Measurements from ENCODE around the gene SERPINB7.

Gene SERPINB7, protein sequence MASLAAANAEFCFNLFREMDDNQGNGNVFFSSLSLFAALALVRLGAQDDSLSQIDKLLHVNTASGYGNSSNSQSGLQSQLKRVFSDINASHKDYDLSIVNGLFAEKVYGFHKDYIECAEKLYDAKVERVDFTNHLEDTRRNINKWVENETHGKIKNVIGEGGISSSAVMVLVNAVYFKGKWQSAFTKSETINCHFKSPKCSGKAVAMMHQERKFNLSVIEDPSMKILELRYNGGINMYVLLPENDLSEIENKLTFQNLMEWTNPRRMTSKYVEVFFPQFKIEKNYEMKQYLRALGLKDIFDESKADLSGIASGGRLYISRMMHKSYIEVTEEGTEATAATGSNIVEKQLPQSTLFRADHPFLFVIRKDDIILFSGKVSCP

DNA sequence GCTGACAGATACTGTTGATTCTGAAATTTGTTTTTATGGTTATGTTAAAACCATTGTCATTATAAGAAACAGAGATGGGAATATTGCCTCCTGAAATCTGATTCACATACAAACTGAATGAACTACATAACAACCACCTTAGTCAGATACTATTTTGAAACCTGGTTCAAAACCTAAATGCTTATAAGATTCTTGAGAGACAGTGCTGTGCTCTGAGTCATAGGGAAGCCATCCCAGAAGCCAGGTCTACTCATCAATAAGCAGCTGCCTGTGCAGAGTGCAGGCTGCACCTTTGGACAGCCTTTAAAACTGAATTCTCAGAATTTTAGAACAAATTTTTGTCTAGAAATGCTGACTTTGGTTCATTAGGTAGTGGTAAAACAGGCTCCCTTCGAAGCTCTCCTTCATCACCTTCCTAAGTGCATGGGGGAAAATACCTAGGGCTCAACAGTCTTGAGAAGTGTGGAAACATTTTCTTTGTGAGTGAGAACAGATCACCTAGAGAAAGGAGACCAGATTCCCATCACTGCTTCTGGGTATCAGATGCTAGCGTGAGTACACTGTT, at the start of gene SERPINB7:
Gene SERPINB7 (plus strand): TSS at position 253 of the 565 bp plus-strand sequence. CDS start 6,955 bp downstream, outside the sequence.
- no peak for DNase-seq (ENCODE audit: low read depth)
- TF ChIP-seq, protein P1, sequence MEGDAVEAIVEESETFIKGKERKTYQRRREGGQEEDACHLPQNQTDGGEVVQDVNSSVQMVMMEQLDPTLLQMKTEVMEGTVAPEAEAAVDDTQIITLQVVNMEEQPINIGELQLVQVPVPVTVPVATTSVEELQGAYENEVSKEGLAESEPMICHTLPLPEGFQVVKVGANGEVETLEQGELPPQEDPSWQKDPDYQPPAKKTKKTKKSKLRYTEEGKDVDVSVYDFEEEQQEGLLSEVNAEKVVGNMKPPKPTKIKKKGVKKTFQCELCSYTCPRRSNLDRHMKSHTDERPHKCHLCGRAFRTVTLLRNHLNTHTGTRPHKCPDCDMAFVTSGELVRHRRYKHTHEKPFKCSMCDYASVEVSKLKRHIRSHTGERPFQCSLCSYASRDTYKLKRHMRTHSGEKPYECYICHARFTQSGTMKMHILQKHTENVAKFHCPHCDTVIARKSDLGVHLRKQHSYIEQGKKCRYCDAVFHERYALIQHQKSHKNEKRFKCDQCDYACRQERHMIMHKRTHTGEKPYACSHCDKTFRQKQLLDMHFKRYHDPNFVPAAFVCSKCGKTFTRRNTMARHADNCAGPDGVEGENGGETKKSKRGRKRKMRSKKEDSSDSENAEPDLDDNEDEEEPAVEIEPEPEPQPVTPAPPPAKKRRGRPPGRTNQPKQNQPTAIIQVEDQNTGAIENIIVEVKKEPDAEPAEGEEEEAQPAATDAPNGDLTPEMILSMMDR (IDR thresholded peaks at IDR 0.05; ENCODE audit: control insufficient read depth, extremely low read depth, insufficient read depth), result no peak
- no peak within 1 kb of the TSS for H3K4me3 ChIP-seq (ENCODE audit: low read depth, low read length)

DNA sequence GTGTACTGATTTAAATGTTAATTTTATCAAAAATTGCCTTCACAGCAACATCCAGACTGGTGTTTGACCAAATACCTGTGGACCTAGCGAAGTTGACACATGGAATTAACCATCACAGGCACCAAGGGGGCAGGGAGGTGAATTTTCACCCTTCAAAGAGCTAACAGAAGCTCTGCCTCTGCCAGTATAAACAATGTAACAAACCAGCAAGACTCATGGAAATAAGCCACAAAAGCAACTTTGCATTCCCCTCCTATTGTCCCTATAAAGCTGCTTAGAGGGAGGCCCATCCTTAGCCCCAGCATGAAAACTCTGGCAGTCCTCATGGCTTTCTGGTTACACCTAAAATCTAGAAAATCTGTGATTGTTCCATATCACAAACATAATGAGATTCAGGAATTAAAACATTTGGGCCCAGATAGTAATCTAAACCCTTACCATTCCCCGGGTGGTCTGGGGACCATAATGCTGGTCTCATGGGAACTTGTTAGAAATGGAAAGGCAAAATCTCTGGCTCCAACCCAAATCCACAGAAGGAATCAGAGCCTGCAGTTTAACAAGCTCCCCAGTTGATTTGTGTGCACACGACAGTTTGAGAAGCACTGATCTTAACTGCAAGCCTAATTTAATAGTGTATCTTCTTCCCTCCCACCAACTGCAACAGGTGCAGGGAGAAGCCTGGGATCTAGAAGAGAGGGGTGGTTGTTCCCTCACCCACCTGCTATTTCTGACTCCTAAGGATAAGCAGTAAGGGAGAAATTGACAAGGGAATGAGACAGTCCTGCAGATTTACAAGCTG, 49.3 kb upstream of the SERPINB7 start:
- no peak overlapping the region for H3K4me3 ChIP-seq (ENCODE audit: low read depth, low read length)
- no peak for DNase-seq (ENCODE audit: low read depth)
- TF ChIP-seq, protein P1 (IDR thresholded peaks at IDR 0.05; ENCODE audit: control insufficient read depth, extremely low read depth, insufficient read depth), result no peak

DNA sequence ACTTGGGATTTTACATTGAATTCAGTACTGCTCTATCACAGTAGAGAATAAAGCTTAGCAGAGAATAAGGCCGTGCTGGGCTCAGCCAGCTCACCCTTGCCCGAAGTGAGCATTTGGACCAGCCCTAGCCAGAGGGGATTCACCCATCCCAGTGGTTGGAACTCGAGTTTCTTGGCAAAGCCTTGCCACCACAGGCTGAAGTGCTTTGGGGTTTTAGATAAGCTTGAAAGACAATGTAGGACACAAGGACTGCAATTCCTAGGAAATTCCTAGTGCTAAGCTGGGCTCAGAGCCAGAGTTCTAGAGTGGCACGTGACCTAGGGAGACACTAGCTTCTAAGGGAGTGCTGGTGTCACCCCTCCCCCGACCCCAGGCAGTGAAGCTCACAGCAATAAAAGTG, 44.4 kb upstream of the SERPINB7 start:
- no peak for DNase-seq (ENCODE audit: low read depth)
- no peak overlapping the region for H3K4me3 ChIP-seq (ENCODE audit: low read depth, low read length)
- TF ChIP-seq, protein P1 (IDR thresholded peaks at IDR 0.05; ENCODE audit: control insufficient read depth, extremely low read depth, insufficient read depth), result no peak

DNA sequence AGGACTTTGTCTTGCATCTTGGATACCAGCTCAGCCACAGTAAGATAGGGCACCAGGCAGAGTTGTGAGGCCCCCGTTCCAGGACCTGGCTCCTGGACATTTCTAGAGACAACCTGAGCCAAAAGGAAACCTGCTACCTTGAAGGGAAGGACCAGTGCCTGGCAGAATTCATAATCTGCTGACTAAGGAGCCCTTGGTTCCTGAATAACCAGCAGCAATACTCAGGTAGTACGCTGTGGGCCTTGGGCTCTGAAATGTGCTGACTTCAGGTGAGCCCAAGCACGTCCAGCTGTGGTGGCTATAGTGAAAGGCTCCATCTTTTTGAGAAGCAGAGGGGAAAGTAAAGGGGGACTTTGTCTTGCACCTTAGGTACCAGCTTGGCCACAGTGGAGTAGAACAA, 44.0 kb upstream of the SERPINB7 start:
- DNase-seq (ENCODE audit: low read depth), result no peak
- TF ChIP-seq, protein P1 (IDR thresholded peaks at IDR 0.05; ENCODE audit: control insufficient read depth, extremely low read depth, insufficient read depth), result no peak
- H3K4me3 ChIP-seq (ENCODE audit: low read depth, low read length), result no peak overlapping the region

DNA sequence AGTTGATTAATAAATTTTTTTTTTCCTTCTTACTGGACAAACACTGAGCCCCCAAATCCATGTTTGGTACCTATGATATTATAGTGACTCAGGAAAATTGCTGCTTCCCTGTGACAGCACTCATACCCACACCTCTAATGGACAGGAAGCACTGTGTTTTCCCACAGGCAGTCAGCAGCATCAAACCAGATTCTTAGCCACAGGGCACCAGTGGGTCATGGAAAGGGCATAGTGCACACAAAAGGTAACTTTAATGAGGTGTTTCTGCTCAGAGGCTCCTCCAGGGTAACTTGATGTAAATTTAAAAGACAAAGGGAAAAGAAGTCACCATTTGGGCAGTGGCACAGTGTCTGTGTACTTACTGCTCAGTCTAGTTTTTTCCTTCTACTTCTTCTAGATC, 38.3 kb upstream of the SERPINB7 start:
- DNase-seq (ENCODE audit: low read depth), result no peak

DNA sequence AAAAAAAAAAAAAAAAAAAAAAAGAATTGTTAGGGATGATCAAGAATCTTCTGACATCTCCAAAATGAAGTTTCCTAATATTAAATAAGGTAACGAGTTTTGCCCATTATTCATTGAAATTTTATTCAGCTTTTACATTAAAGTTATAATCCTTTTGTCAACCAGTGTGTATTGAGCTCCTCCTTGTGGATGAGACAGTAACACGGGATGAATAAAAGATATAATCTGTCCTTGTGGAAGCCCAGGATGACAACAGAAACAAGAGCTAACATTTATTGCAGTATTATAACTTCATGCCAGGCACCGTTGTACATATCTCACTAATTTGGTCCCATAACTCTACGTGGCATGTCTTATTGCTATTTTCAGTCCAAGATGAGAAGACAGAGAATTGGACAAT, 33.4 kb upstream of the SERPINB7 start:
- H3K4me3 ChIP-seq (ENCODE audit: low read depth, low read length), result no peak overlapping the region
- no peak for DNase-seq (ENCODE audit: low read depth)
- TF ChIP-seq, protein P1 (IDR thresholded peaks at IDR 0.05; ENCODE audit: control insufficient read depth, extremely low read depth, insufficient read depth), result peak; percentile 83

More for the DNA sequence above, 38.3 kb upstream of the SERPINB7 start:
- H3K4me3 ChIP-seq (ENCODE audit: low read depth, low read length), result no peak overlapping the region
- TF ChIP-seq, protein P1 (IDR thresholded peaks at IDR 0.05; ENCODE audit: control insufficient read depth, extremely low read depth, insufficient read depth), result no peak

Measured in LNCaP clone FGC (cell line).